ENCODE measurements around the gene PDE3A.

DNA sequence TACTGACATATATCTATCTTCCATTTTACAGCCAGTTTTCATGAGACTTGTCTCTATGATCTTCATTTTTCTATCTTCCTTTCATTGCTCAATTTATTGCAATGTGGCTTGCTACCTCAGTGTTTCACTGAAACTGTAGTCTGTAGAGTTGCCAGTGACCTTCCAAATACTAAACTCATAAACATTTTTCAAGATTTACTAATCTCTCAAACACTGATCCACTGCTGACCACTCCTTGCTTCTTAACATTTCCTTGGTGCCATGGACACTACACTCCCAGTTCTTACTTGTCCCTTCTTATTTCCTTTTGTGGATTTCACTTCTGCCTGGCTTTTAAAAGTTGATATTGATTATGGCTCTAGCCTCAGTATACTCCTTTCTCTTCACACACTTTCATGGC lies 231.4 kb downstream of the PDE3A start:
- TF ChIP-seq, protein P1, sequence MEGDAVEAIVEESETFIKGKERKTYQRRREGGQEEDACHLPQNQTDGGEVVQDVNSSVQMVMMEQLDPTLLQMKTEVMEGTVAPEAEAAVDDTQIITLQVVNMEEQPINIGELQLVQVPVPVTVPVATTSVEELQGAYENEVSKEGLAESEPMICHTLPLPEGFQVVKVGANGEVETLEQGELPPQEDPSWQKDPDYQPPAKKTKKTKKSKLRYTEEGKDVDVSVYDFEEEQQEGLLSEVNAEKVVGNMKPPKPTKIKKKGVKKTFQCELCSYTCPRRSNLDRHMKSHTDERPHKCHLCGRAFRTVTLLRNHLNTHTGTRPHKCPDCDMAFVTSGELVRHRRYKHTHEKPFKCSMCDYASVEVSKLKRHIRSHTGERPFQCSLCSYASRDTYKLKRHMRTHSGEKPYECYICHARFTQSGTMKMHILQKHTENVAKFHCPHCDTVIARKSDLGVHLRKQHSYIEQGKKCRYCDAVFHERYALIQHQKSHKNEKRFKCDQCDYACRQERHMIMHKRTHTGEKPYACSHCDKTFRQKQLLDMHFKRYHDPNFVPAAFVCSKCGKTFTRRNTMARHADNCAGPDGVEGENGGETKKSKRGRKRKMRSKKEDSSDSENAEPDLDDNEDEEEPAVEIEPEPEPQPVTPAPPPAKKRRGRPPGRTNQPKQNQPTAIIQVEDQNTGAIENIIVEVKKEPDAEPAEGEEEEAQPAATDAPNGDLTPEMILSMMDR (conservative IDR thresholded peaks at IDR 0.05; ENCODE audit: low read length), result no peak
- TF ChIP-seq EZH2phosphoT487 (IDR thresholded peaks at IDR 0.05; ENCODE audit: borderline replicate concordance), result no peak

Measured in Loucy (cell line).